ENCODE measurements around the gene TMEFF2. TPM values are rescaled to one million over a fixed set of nuclear protein-coding genes. Genes with fewer than 3 reads are reported as not detected.

Gene TMEFF2
- total and polyA plus RNA-seq, 2 of the 4 experiments (the other 2 are of a cell fraction): 1.3 to 3.0 TPM

DNA sequence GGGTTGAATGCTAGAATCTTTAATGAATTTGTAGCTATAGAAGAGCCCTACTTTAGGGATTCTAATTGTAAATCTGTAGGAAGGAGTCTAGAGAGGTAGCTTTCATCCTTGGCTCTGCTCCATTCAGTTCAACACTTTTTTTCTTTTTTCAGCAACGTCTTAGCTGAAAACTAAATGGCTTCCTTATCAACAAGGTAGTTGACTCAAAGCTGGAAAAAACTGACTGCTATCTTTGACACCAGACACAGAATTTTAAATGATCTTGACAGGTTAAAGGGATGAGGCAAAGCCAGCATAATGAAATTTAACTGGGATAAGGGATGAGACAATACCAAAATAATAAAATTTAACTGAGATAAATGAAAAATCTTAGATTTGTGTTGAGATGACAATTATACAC is 54.9 kb downstream of the TMEFF2 start:
- Histone ChIP-seq H4K8ac (ENCODE audit: low read depth in 2 of 2, low read length in 2 of 2) (no peak overlapping the region), H4K20me1 (ENCODE audit: insufficient read depth, low read length) (no peaks in the 10 kb centered on the region), H2BK15ac (ENCODE audit: low read depth, low read length) (no peak overlapping the region), H2AK9ac (replicated peaks; ENCODE audit: low read depth, low read length, poor library complexity) (no peak overlapping the region), H2AK5ac (ENCODE audit: low read depth, low read length) (no peak overlapping the region), H4K5ac (ENCODE audit: low read depth, low read length) (no peak overlapping the region), H3K27ac (ENCODE audit: insufficient read depth, low read length) (no peak overlapping the region), H2AFZ (replicated peaks; ENCODE audit: low read length, poor library complexity) (no peak overlapping the region), H3K18ac (ENCODE audit: low read depth, low read length) (no peak overlapping the region), H3K27me3 (ENCODE audit: control insufficient read depth, insufficient read depth, low read length) (no peaks in the 10 kb centered on the region), H3K9ac (ENCODE audit: low read depth, low read length) (no peak overlapping the region), H3K4ac (ENCODE audit: low read depth, low read length) (no peak overlapping the region), H3K23ac (ENCODE audit: low read depth, low read length) (no peak overlapping the region), H3K9me3 (ENCODE audit: control insufficient read depth, insufficient read depth, low read length) (no peaks in the 10 kb centered on the region), H2BK120ac (ENCODE audit: low read depth, low read length) (no peak overlapping the region), H2BK20ac (ENCODE audit: low read depth, low read length) (no peak overlapping the region), H3K4me2 (ENCODE audit: low read depth, low read length) (no peak overlapping the region), H3K56ac (ENCODE audit: extremely low read depth, insufficient read depth, low read length) (no peak overlapping the region), H3K14ac (replicated peaks; ENCODE audit: low read depth, low read length) (no peak overlapping the region), H3K4me1 (ENCODE audit: control insufficient read depth, insufficient read depth, low read length) (no peaks in the 10 kb centered on the region), H3K4me3 (ENCODE audit: insufficient read depth, low read depth, low read length) (no peak overlapping the region), H3K79me1 (ENCODE audit: low read depth in 1 of 2, low read length in 2 of 2) (no peaks in the 10 kb centered on the region), H3K9me1 (ENCODE audit: insufficient read depth, low read length) (no peaks in the 10 kb centered on the region), H4K91ac (ENCODE audit: insufficient read depth, low read depth, low read length) (no peak overlapping the region), H3K36me3 (ENCODE audit: control insufficient read depth, insufficient read depth, low read length) (no peaks in the 10 kb centered on the region), H2BK5ac (ENCODE audit: low read depth, low read length, poor library complexity, severe bottlenecking) (no peak overlapping the region)
- BruUV-seq (replicated peaks): no TSS peak
- no CpG with 5 or more reads among the region's 1 CpG for WGBS, 2 experiments (ENCODE audit: extremely low coverage in 2 of 2, insufficient read length in 1 of 2)
- dilution Hi-C loops (cut with HindIII; ENCODE audit: low sequenced_read_pairs, unreplicated experiment): no loop called here
- ChIA-PET POLR2A (ENCODE audit: unreplicated experiment) (no interaction called here), CTCF (no interaction called here)
- no peak for DNase-seq
- intact Hi-C loops (cut with micrococcal nuclease): no loop called here
- in situ Hi-C loops (cut with MboI; ENCODE audit: low sequenced_read_pairs): no loop called here
- no peak for ATAC-seq (ENCODE audit: low read depth)
- TF ChIP-seq CEBPB (IDR thresholded peaks at IDR 0.05; ENCODE audit: low read depth, low read length): no peak
- TF ChIP-seq MXI1 (IDR thresholded peaks at IDR 0.05; ENCODE audit: borderline replicate concordance, low read depth, low read length): no peak
- TF ChIP-seq RCOR1 (IDR thresholded peaks at IDR 0.05; ENCODE audit: insufficient replicate concordance, low read length): no peak
- no peak for TF ChIP-seq RAD21 (IDR thresholded peaks at IDR 0.05; ENCODE audit: low read length)
- no peak for TF ChIP-seq MAZ (IDR thresholded peaks at IDR 0.05; ENCODE audit: borderline replicate concordance, low read depth, low read length)
- no peak for TF ChIP-seq SMC3 (IDR thresholded peaks at IDR 0.05; ENCODE audit: low read depth, low read length)

Measured in IMR-90 (cell line).